ENCODE measurements around the gene GCLC.

DNA sequence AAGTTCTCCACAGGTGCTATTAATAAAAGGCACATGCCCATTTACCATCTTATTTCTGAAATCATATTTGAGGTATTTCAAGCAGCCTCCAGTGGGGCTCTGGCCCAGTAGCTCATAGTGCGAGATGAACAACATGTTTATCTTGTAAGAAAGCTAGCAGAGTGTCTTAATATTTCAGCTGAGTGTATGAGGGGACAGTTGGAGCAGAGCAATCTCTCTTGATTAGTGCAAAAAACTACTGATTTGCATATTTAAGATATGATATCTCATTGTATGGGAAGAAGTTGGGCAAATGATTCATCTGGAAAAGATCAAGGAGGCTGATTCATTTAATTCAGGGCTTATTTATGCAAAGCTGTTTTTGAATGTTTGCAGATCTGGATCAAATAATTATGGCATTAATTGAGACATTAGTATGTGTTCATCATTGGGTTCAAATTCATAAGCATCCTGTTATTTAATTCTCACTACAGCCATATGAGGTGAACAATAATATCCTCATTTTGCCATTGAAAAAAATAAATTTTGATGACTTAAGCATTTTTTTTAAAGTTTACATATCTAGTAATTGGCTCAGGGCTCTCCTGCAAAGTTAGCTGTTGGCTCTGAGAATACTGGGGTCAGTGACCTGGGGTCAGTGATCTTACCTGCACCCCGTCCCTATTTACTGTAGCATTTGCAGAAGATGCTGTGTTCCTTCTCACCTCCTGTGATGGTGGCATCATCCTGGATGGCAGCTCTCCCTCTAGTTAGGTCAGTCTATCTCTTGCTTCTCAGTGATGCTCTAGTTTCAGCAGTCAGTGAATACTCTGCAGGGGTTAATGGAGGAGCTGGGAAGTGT is 24.1 kb upstream of the GCLC start:
- TF ChIP-seq POLR2AphosphoS5 (IDR thresholded peaks at IDR 0.05; ENCODE audit: insufficient read depth in 1 of 2, low read depth in 1 of 2) (no peak), POLR2A (IDR thresholded peaks at IDR 0.05) (no peak)
- TF ChIP-seq, protein P1, sequence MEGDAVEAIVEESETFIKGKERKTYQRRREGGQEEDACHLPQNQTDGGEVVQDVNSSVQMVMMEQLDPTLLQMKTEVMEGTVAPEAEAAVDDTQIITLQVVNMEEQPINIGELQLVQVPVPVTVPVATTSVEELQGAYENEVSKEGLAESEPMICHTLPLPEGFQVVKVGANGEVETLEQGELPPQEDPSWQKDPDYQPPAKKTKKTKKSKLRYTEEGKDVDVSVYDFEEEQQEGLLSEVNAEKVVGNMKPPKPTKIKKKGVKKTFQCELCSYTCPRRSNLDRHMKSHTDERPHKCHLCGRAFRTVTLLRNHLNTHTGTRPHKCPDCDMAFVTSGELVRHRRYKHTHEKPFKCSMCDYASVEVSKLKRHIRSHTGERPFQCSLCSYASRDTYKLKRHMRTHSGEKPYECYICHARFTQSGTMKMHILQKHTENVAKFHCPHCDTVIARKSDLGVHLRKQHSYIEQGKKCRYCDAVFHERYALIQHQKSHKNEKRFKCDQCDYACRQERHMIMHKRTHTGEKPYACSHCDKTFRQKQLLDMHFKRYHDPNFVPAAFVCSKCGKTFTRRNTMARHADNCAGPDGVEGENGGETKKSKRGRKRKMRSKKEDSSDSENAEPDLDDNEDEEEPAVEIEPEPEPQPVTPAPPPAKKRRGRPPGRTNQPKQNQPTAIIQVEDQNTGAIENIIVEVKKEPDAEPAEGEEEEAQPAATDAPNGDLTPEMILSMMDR (IDR thresholded peaks at IDR 0.05) = no peak
